Osteoblast (primary cell): ENCODE data around the gene FGFR3. TPM values are rescaled to one million over a fixed set of nuclear protein-coding genes. Genes with fewer than 3 reads are reported as not detected.

Source experiments
- DNase-seq: peaks from one replicate; pipeline ENCODE4 v3.0.0; 2011; ENCODE audit warnings: low spot score, mixed read lengths; ENCODE audit not compliant: insufficient read length; ENCODE audit errors: missing footprints
- H2AFZ ChIP-seq: 2 replicates; pipeline ENCODE4 v1.6.0; 2011; ENCODE audit warnings: mild to moderate bottlenecking, low read length
- H3K27ac ChIP-seq: 2 replicates; pipeline ENCODE4 v1.5.1; 2011; ENCODE audit warnings: mild to moderate bottlenecking, low read depth, low read length, moderate library complexity
- H3K27me3 ChIP-seq: 2 replicates; pipeline ENCODE4 v1.6.0; 2012; ENCODE audit warnings: mild to moderate bottlenecking, control low read depth, inconsistent platforms, low read length, moderate library complexity; ENCODE audit not compliant: insufficient read depth
- H3K36me3 ChIP-seq: 2 replicates; pipeline ENCODE4 v1.5.1; 2011; ENCODE audit warnings: mild to moderate bottlenecking, low read length, control low read depth, moderate library complexity; ENCODE audit not compliant: insufficient read depth
- H3K4me1 ChIP-seq: 2 replicates; pipeline ENCODE4 v1.5.1; 2011; ENCODE audit warnings: mild to moderate bottlenecking, low read length, control low read depth, moderate library complexity; ENCODE audit not compliant: insufficient read depth
- H3K4me2 ChIP-seq: 2 replicates; pipeline ENCODE4 v1.6.0; 2011; ENCODE audit warnings: mild to moderate bottlenecking, low read length; ENCODE audit not compliant: insufficient read depth
- H3K4me3 ChIP-seq: fragments of 200-600 bp; sonication (generic); 3 replicates; pipeline ENCODE4 v1.5.1; 2012; ENCODE audit warnings: mild to moderate bottlenecking, low read length, inconsistent platforms; ENCODE audit not compliant: insufficient read depth
- H3K79me2 ChIP-seq: 2 replicates; pipeline ENCODE4 v1.6.0; 2012; ENCODE audit warnings: mild to moderate bottlenecking, low read length, control low read depth, inconsistent platforms; ENCODE audit not compliant: insufficient read depth
- H3K9me3 ChIP-seq: 2 replicates; pipeline ENCODE4 v1.5.1; 2011; ENCODE audit warnings: low read depth, low read length, control low read depth
- H4K20me1 ChIP-seq: 2 replicates; pipeline ENCODE4 v1.6.0; 2012; ENCODE audit warnings: mild to moderate bottlenecking, low read length, control low read depth; ENCODE audit not compliant: insufficient read depth
- total RNA-seq: library from RNA; depleted of rRNA; stranded (reverse); fragments of >200 nt; gene quantifications from 2 replicates; pipeline ENCODE4 v1.2.3, GENCODE V29; 2012
- TF ChIP-seq, protein P1 (sequence below): IDR thresholded peaks from 2 replicates; pipeline ENCODE4 v1.5.1; 2011; ENCODE audit warnings: mild to moderate bottlenecking, low read depth, low read length, moderate library complexity; ENCODE audit errors: extremely low read depth

FGFR3 gene
- total RNA-seq, 1 donor: 0.36 TPM

DNA sequence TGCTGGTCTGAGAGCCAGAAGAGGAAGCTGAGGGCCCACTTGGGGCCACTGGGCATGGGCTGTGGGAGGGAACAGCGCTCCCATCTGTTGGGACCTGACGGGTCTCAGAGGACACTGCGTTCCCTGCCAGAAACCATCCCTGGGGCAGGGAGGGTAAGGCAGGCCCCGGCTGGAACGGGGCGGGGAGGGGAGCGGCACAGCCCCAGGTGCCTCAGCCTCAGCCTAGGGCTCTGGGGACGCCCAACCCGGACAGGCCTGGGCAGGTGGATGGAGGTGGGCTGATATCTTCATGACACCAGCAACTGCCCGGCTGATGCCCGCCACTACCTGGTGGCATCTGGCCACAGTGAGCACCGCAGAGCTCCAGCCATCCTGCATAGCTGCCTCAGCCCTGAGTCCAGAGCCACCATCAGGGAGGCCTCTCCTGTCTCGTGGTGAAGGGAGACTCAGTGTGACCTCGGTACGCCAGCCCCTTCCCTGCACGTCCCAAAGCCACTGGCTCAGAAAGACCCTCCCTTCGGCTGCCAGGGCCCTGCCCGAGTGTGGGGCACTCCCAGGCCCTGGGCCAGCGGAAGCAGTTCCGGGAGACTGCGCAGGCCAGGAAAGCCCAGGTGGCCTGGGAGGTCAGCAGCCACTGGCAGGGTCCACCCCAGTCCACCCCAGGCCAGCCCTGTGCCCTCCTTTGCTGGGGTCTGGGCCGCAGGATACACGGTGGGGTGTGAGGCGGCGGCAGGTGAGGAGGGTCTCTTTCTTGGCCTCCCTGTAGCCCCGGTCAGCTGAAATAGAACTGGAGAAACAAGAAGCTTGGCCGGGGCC, 34.6 kb upstream of the FGFR3 start:
- H2AFZ ChIP-seq: no peak overlapping the region
- H3K79me2 ChIP-seq: no peaks in the 10 kb centered on the region
- TF ChIP-seq, protein P1, sequence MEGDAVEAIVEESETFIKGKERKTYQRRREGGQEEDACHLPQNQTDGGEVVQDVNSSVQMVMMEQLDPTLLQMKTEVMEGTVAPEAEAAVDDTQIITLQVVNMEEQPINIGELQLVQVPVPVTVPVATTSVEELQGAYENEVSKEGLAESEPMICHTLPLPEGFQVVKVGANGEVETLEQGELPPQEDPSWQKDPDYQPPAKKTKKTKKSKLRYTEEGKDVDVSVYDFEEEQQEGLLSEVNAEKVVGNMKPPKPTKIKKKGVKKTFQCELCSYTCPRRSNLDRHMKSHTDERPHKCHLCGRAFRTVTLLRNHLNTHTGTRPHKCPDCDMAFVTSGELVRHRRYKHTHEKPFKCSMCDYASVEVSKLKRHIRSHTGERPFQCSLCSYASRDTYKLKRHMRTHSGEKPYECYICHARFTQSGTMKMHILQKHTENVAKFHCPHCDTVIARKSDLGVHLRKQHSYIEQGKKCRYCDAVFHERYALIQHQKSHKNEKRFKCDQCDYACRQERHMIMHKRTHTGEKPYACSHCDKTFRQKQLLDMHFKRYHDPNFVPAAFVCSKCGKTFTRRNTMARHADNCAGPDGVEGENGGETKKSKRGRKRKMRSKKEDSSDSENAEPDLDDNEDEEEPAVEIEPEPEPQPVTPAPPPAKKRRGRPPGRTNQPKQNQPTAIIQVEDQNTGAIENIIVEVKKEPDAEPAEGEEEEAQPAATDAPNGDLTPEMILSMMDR: no peak
- H3K4me2 ChIP-seq: no peak overlapping the region
- no peak overlapping the region for H3K4me3 ChIP-seq
- H3K4me1 ChIP-seq: no peaks in the 10 kb centered on the region
- DNase-seq: no peak
- no peaks in the 10 kb centered on the region for H3K27me3 ChIP-seq
- H3K27ac ChIP-seq: no peak overlapping the region
- no peaks in the 10 kb centered on the region for H3K9me3 ChIP-seq
- no peaks in the 10 kb centered on the region for H4K20me1 ChIP-seq
- no peaks in the 10 kb centered on the region for H3K36me3 ChIP-seq

DNA sequence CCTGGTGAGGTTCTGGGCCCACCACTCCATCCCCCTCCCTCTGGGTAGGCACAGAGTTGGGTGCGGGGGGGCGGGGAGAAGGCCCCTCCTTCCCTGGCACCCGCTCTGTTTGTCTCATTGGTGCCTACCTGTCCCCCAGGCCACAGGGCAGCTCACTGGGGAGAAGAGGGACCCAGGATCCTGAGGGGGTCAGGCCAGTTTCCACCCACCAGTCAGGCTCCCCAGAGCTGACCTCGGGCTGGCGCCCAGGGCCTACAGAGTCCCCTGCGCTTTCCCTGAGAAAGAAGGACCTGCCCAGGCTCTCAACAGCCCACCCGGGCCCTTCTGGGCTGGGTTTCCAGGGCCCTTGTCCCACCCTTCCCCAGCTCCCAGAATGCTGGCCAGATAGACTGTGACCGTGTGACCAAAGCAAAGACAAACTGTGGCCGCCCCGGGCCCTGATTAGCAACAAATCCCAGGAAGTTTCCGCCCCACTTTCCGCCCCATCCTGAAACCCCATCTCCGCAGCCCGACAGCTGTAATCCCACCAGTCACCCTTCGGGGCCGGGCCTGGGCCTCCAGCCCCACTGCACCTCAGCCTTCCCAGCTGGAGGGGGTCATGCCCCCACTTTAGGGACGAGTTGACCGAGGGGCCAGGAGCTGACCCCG, 33.8 kb upstream of the FGFR3 start:
- Histone ChIP-seq H4K20me1 (no peaks in the 10 kb centered on the region), H3K9me3 (no peaks in the 10 kb centered on the region), H2AFZ (no peak overlapping the region), H3K79me2 (no peaks in the 10 kb centered on the region), H3K36me3 (no peaks in the 10 kb centered on the region), H3K4me3 (no peak overlapping the region), H3K4me1 (no peaks in the 10 kb centered on the region), H3K27me3 (no peaks in the 10 kb centered on the region), H3K27ac (no peak overlapping the region), H3K4me2 (no peak overlapping the region)
- TF ChIP-seq, protein P1: no peak
- DNase-seq: no peak

DNA sequence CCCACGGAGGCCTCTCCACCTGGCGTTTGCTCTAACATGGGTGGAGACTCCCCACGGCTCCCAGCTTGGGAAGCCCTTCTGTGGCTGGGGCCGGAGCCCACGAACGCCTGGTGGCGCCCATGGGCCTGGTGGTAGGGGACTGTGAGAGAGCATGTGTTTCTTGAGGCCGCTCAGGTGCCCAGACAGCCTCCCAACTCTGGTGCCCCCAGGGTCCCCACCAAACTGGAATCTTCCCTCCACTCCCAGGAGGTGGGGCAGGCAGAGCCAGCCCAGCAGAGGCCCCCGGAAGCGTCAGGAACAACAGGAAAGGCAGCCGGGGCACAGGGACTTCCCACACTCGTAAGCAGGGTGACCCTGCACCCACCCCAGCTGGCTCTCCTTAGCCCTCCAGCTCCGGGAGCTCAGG, 33.3 kb upstream of the FGFR3 start:
- TF ChIP-seq, protein P1: no peak
- no peaks in the 10 kb centered on the region for H3K9me3 ChIP-seq
- H2AFZ ChIP-seq: no peak overlapping the region
- H3K27ac ChIP-seq: no peak overlapping the region
- no peak overlapping the region for H3K4me2 ChIP-seq
- H3K36me3 ChIP-seq: no peaks in the 10 kb centered on the region
- DNase-seq: peak; percentile 92
- no peak overlapping the region for H3K4me3 ChIP-seq
- H3K4me1 ChIP-seq: no peaks in the 10 kb centered on the region
- no peaks in the 10 kb centered on the region for H3K79me2 ChIP-seq
- no peaks in the 10 kb centered on the region for H3K27me3 ChIP-seq
- H4K20me1 ChIP-seq: no peaks in the 10 kb centered on the region

DNA sequence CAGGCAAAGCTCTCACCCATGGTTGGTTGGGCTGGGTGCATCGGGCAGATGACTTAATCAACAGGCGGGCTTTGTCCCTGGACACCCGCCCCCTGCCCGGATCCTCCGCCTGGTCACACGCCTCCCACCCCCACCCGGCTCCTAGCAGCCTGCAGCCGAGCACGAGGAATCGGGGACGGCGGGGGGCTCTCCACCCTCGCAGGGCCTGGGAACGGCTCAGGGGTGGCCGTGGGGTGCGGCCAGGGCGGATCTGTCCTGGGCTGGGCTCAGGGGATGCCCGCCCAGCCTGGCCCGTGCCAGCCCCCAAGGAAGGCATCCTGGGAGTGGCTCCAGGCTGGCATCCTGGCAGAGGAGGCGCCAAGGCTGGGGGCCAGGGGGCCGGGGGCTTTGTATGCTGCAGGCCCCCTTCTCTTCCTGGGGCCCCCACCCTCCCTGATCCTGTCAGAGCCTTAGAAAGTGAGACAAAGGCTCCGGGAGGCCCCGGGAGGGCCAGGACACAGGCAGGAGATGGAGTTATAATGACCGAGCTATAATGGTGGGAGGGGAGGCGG, 32.5 kb upstream of the FGFR3 start:
- H3K27me3 ChIP-seq: no peaks in the 10 kb centered on the region
- no peaks in the 10 kb centered on the region for H3K9me3 ChIP-seq
- no peak overlapping the region for H3K4me3 ChIP-seq
- peak; percentile 92 for DNase-seq
- H3K27ac ChIP-seq: no peak overlapping the region
- H4K20me1 ChIP-seq: no peaks in the 10 kb centered on the region
- H3K79me2 ChIP-seq: no peaks in the 10 kb centered on the region
- TF ChIP-seq, protein P1: no peak
- H2AFZ ChIP-seq: no peak overlapping the region
- H3K4me1 ChIP-seq: no peaks in the 10 kb centered on the region
- H3K36me3 ChIP-seq: no peaks in the 10 kb centered on the region
- H3K4me2 ChIP-seq: no peak overlapping the region
